ENCODE data around the gene RASSF4. TPM values are rescaled to one million over a fixed set of nuclear protein-coding genes. Genes with fewer than 3 reads are reported as not detected.
A peak's percentile ranks its signal among the peaks of the same experiment; 100 is the strongest.

The RASSF4 gene
- total and polyA plus RNA-seq, 3 donors from 2014 or later: 28.2 to 68.1 (median 53.1) TPM

- WGBS, 2 donors: 86% methylated on average over 9 of the region's 9 CpGs
- no peaks in the 10 kb centered on the region for H3K9me3 ChIP-seq
- peak; percentile 12 for DNase-seq
- H3K36me3 ChIP-seq (ENCODE audit: low read depth, missing control alignments): no peaks in the 10 kb centered on the region
- intact Hi-C loops (cut with DNase I; ENCODE audit: low total_unique reads): no loop called here
- TF ChIP-seq POLR2A (IDR thresholded peaks at IDR 0.05) (no peak), CTCF (IDR thresholded peaks at IDR 0.05) (no peak)
- no peak overlapping the region for H3K4me3 ChIP-seq
- peak overlapping the region; percentile 75 to 86 for H3K27ac ChIP-seq
- no peaks in the 10 kb centered on the region for H3K27me3 ChIP-seq
- peaks cover 58% of the 10 kb centered on the region for H3K4me1 ChIP-seq
These were observed 35.3 kb downstream of the RASSF4 start for GRCh38 chr10:44994752-44995530.

- Histone ChIP-seq H3K27me3 (no peaks in the 10 kb centered on the region), H3K36me3 (ENCODE audit: low read depth, missing control alignments) (no peaks in the 10 kb centered on the region), H3K9me3 (no peaks in the 10 kb centered on the region), H3K4me1 (peaks cover 59% of the 10 kb centered on the region), H3K4me3 (no peak overlapping the region), H3K27ac (peak overlapping the region; percentile 75 to 86)
- WGBS, 2 donors: 50 to 55% methylated on average over 4 of the region's 4 CpGs
- intact Hi-C loops (cut with DNase I; ENCODE audit: low total_unique reads): no loop called here
- no peak for TF ChIP-seq CTCF (IDR thresholded peaks at IDR 0.05)
- TF ChIP-seq POLR2A (IDR thresholded peaks at IDR 0.05): no peak
- no peak for DNase-seq
These were observed 35.9 kb downstream of the RASSF4 start for GRCh38 chr10:44995581-44995913.

- H3K4me1 ChIP-seq: peaks cover 53% of the 10 kb centered on the region
- TF ChIP-seq POLR2A (IDR thresholded peaks at IDR 0.05): no peak
- no peak for TF ChIP-seq CTCF (IDR thresholded peaks at IDR 0.05)
- DNase-seq: peak; percentile 81
- H3K4me3 ChIP-seq: no peak overlapping the region
- no peaks in the 10 kb centered on the region for H3K9me3 ChIP-seq
- intact Hi-C loops (cut with DNase I; ENCODE audit: low total_unique reads): no loop called here
- no peaks in the 10 kb centered on the region for H3K36me3 ChIP-seq (ENCODE audit: low read depth, missing control alignments)
- H3K27ac ChIP-seq: peak overlapping the region; percentile 75 to 86
- 47% methylated on average over 2 to 9 of the region's 9 CpGs for WGBS, 2 donors
- H3K27me3 ChIP-seq: no peaks in the 10 kb centered on the region
These were observed 36.5 kb downstream of the RASSF4 start for GRCh38 chr10:44995914-44996669.

- intact Hi-C loops (cut with DNase I; ENCODE audit: low total_unique reads): no loop called here
- no peaks in the 10 kb centered on the region for H3K36me3 ChIP-seq (ENCODE audit: low read depth, missing control alignments)
- H3K4me1 ChIP-seq: peaks cover 44% of the 10 kb centered on the region
- H3K27ac ChIP-seq: peak overlapping the region; percentile 75 to 86
- TF ChIP-seq POLR2A (IDR thresholded peaks at IDR 0.05): no peak
- no peak for TF ChIP-seq CTCF (IDR thresholded peaks at IDR 0.05)
- H3K4me3 ChIP-seq: no peak overlapping the region
- WGBS, 2 donors: 87 to 90% methylated on average over 6 of the region's 6 CpGs
- no peak for DNase-seq
- H3K27me3 ChIP-seq: no peaks in the 10 kb centered on the region
- no peaks in the 10 kb centered on the region for H3K9me3 ChIP-seq
These were observed 37.6 kb downstream of the RASSF4 start for GRCh38 chr10:44997105-44997748.
